ENCODE results near the gene ATMIN.

ATMIN gene

DNA sequence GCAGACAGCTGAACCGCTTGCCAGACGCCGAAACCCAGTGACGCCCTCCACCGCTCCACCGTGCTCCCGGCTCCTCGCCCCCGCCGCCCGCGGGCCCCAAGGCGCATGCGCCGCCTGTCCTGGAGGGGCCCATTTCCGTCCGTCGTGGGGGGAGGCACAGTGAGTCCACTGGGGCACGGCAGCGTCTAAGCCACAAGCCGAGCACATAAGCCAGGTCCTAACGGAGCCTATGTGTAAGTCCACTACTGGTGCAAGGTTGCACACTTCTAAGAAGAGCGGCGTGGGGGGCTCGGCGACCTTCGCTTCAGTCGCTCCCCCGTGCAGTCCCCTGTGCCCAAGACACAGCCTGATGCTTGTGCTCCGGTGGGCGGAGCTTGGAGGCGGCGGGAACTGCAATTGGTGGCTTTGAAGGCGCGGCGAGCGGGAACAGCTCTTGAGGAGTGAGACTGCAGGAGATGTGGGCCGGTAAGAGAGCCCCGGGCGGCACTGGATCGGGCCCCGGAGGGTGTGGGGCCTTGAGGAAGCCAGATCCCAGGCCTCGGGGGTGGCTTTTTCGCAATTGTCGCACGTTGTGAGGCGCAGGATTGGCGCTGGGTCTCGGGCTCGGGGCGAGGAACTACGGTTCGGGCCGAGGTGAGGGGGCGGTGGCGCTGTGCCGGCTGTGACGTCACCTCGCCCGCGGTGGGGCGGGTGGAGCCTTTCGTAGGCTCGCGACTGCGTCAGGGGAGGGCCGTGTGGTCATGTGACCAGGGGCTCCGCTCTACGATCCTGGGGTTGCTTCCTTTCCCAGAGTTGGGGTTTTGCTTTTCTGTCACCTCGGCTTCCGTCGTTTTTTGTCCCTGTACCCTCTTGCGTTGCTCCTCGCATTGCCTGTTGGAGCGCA is 28.6 kb upstream of the ATMIN start, which contains the start of the genes CENPN and CMC2:
CENPN (plus strand) TSS at position 402 of the 883 bp plus-strand sequence. CDS start 4,726 bp downstream, outside the sequence.
CMC2 (minus strand) TSS at position 73 of the 883 bp plus-strand sequence. CDS start 9,491 bp downstream, outside the sequence.
- peak; percentile 99 for DNase-seq

DNA sequence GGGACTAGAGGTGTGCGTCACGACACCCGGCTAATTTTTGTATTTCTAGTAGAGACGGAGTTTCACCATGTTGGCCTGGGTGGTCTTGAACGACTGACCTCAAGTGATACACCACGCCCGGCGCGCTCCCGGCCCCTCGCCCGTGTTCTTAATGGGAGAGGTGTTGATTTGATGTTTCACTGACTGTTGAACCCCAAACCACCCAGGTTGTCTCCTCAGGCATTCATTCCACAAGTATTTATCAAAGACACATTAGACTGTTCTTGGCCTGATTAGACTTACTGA is 27.2 kb upstream of the ATMIN start:
- DNase-seq = no peak

DNA sequence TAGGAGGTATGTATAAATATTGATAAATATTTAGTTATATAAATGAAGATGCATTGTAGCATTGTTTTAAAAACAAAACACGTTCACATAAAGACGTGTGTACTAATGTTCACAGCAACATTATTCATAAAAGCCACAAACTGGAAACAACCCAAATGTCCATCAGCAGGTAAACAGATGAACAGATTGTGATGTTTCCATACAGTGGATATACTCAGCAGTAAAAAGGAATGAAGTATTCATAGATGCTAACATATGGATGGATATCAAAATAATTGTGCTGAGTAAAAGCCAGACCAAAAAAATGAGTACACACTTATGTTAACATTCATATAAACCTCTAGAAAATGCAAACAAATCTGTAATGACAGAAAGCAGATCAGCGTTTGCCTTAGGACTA is 22.7 kb upstream of the ATMIN start:
- no peak for DNase-seq

DNA sequence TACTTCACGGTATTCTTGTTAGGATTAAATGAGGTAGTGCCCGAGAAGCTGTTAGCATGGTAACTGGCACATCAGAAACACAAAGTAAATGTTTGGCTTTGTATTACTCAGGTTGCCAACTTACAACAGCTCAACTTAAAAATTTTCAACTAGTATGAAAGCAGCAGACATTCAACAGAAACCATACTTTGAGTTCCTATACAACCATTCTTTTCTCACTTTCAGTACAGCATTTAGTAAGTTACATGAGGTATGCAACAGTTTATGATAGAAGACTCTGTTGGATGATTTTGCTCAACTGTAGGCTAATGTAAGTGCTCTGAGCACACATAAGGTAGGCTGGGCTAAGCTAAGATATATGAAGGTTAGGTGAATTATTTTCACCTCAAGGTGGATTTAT is 21.0 kb upstream of the ATMIN start:
- no peak for DNase-seq

DNA sequence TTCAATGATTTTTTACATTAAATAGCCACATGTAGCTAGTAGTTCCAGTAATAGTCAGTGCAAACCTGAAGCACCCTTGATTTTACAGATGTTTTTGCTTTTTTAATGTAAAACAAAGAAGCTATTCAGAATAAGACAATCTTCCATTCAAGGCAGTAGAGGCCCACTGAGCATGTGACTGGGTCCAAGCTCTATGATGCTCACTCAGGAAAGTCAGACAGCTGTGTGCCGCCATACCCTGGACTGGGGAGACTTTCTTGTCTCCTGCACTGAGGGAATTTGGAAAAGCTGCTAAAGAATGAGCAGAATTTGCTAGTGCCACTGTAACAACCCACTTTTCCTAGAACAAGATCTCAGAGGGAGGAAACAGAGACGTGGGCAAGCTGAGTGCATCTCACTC is 17.1 kb upstream of the ATMIN start:
- DNase-seq = no peak

DNA sequence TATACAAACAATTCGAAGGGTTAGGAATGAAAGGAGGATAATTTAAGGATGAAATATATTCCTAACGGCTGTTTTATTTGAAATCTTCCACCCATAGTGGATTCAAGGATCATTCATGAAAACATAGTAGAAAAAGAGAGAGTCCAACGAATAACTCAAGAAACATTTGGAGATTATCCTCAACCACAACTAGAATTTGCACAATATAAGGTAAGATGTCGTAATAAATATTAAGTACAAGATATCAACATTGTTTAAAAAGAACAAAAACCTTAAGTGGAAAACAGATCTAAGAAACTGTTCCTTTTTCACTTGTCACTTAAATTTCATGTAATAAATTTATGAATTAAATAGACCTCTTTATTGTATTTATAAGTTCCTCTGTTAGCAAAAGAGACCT is 9.2 kb upstream of the ATMIN start:
- no peak for DNase-seq

DNA sequence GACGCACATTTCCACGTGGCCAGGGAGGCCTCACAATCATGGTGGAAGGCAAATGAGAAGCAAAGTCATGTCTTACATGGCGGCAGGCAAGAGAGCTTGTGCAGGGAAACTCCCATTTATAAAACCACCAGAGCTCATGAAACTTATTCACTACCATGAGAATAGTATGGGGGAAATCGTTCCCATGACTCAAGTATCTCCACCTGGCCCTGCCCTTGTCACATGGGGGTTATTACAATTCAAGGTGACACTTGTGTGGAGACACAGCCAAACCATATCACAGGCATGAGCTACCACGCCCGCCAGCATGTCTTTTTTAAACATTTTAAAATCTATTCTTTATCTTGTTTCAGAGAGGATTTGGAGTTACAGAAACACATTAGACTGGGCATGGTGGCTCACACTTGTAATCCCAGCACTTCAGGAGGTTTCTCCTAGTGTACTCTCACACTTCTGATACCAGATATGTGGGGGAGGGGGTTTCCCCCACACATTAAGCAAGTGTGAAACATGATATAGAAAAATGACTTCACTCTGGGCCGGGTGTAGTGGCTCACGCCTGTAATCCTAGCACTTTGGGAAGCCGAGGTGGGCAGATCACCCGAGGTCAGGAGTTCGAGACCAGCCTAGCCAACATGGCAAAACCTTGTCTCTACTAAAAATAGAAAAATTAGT is 5.6 kb upstream of the ATMIN start:
- no peak for DNase-seq

DNA sequence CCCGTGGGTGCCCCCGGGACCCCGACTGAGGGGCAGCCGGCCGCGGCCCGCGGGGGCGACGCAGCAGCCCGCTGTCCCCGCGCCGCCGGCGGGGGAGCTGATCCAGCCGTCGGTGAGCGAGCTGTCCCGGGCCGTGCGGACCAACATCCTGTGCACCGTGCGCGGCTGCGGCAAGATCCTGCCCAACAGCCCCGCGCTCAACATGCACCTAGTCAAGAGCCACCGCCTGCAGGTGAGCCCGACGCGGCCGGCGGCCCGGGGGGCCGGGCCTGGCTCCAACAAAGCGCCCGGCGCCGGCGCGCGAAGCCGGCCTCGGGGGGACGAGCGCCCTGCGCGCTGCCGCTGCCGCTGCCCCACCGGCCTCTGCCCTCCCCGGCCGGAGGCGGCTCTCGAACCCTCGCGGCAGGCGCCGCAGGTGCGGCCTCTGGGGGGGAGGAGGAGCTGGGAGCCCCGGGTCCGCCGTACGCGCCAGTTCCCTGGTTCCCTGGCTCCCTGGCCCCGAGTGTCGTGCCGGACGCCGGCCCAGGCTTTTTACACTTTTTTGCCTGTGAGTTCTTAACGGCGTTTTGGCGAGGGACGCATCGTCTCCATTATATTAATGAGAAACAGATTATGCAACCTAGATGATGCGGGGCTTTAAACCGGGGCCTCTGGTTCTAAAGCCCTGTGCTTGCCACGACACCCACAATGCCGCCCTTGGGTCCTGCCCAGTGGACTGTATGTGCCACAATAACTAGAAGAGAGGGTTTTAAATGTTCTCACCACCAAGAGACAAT is 521 bp downstream of the ATMIN start:
- peak; percentile 41 for DNase-seq

DNA sequence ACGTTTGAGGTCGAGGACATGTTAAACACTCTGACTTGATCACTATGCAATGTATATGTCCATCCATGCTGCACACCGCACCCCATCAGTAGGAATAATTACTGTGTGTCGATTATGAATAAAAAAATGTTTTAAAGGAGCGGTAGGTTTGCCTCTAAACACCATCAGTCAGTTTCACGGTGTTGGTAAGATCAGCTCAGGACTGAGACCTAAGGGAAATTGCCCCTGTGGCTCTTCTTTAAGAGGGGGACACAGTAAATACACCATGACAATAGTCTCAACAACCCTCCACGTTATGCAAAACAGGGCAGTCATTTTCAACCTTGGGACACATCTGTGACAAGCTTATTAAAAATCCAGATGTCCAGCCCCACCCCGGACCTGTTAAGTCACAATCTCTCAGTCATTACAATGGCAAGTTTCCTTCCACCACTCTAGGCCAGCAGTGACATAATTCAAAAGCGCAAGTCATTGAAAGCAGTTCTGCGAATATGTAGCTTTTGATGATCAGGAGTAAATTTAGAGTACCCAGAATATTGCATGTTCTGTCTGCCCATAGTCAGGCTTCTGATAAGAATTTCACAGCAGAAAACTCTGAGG is 1.2 kb downstream of the ATMIN start:
- no peak for DNase-seq

DNA sequence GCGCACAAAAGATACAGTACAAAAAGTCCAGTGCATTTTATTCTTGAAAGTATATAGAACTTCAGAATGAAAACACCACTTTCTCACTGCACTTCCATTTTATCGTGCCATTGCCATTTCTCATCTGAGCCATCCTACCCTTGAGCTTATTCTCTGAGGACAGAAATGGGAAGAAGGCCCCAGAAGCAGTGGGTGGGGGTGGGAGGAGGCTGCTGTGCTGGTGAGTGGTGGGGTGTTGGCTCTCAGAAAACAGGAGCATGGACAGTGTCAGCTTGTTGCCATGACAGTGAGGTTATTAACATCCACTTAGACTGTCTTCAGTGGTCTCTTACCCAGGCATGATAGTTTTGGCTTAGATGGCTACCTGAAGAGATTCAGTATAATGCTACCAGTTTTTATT is 4.5 kb downstream of the ATMIN start:
- no peak for DNase-seq

DNA sequence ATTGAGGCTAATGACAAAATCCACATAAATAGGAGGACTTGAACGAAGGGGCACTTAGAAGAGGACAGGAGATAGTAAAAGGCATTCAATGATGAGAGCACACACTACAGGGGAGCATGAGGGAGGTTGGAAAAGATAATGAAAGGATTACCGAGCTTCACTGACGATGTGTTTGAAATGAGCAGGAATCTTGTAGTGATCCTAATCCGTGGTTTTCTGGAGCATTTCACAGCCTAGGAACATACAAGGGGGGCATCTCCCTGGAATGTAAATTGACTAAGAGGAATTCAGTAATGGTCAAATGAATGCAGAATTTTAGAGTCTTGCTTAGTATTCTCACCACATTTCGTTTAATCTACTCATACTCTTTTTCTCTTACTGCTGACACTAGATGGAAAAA is 5.2 kb downstream of the ATMIN start:
- DNase-seq = no peak

DNA sequence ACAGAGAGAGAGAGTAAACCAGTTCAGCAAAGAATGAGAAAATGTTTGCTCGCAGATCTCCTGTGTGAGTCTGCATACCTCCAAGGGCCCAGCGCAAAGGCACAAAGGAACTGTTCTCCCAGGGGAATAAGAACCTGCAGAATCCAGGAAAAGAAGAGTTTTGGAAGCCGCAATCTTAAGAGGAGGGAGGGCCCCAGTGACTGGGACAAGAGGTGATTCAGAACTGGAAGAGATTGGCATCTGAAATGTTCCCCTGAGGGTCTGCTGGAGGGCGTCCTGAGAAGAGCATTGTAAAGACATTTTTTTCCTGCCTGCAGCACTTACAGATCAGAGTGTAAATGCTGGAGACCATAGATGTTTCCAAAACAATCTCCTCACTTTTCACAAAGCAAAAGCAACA is 6.1 kb downstream of the ATMIN start:
- no peak for DNase-seq

DNA sequence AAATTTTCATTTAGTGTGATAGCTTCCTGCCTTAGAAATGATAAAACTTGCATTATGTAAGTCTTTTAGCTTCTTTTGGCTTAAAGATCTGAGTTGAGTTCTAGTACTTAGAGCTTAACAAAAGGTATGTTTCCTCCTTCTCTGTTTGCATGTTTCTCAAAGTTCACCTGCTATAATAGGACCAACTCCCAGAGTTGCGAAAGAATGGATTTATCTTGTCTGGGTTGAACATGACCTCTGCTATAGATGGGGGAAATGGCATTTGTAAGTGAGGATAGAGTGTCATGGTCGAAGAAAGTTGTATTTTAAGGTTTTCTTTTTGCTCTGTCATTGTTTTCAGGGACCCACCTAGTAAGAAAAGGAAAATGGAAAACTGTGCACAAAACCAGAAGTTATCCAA is 7.2 kb downstream of the ATMIN start:
- no peak for DNase-seq

DNA sequence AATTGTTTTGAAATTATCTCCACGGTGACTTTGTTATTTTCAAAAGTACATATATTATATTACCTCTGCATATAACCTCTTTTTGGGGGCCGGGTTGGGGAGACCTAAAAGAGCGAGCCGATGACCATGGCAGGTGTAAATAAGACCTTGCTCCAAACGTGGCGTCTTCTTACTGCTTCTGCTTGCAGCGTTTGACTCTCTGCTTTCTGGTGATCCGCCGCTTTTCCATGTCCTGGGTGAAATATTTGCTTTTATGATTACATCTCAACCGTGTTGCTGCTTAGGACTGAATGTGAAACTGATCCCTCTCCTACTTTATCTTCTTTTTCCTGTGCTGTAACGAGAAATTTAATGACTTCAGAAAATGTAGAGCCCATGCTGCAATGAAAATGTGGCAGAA is 18.1 kb downstream of the ATMIN start:
- no peak for DNase-seq

DNA sequence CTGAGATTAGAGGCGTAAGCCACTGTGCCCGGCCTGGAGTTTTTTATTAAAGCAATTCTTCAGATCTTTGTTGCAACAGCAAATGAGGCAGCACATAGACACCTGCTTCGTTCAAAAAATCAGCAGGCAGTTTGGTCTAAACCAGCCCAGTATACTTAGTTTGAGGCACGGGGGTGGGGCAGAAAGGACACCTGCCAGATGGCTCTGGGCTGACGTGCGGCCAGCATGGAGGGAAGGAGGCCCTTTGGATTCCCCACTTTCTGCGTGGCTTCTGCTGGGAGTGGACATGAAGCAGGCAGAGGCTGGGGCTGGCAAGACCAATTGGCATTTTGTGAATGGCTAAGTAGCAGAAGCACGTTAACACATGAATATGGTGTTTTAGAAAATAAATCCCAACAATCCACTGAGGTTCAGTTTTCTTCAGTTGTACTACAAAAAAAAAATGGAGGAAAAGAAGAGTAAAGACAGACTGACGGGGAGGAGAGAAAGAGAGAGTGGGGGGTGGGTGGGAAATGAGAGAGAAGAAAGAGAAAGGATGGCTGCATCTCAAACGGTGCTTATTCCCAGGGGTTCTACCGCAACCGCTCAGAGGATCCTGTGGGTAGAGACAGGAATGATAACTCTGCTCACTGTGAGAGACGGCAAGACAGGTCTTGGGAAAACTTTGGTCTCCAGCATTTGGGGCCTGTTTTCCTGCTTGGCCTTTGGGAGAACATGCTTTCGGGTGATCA is 25.1 kb downstream of the ATMIN start:
- no peak for DNase-seq

DNA sequence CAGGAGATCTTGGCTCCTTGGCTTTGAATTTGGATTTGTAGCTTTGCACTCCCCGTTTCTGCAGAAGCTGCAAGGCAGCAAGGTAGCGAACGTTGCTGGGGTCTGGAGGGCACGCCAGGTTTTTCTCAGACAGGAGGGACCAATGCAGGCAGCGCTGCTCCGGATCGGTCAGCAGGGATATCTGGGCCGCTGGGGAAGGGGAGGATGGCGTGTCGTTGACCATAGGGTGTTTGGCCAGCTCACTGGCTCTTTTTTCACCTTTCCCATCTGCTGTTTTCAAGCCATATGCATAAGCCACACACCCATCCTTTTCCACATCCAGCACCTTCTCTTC is 25.6 kb downstream of the ATMIN start:
- DNase-seq = no peak

DNA sequence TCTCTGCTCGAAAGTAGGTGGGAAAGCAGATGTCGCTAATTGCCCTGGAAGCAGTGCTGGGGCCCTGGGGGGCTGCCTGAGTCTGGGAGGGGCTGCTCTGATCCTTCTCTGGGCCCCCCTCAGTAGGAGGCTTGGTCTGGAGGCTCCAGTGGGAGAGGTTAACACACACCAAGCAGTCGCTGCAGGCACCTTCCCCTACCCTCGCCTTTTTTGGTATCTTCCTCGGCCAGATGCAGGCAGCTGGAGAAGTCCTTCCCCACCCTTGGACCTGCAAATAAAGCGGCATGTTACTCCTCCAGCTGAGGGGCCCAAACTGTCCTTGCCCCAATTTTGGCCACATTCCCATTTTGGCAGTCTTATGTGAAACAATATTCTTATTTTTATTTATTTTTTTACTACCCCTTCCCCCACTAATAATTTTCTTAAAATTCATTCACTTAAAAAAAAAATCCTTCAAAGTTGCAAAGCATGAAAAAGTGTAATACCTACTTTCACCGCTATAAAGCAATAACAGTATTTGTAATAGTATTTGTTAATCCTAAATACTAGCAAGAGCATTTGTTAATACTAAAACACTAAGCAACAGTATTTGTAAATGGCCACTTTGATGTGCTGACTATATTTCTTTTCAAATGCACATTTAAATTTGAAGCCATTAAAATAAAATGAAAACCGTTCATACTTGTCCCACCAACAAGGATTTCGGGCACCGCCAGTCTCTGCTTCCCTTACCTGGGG is 26.4 kb downstream of the ATMIN start:
- no peak for DNase-seq

DNA sequence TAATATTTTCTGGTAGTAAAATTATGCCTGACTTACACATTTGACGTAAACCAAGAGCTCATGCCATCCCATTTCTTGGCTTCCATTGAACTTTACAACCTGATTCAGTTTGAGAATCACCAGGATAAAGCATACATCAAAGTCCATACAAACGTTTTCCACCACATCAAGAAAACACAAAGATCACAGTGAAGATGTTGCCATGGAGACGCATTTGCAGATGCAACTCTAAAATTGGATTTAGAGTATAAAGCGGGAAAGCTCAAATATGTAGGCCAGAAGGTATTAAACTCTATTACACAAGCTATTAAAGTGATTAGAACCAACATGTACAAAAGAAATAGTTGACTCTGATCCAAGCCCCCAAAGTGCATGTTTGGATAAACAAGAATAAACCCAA is 31.0 kb downstream of the ATMIN start:
- DNase-seq = no peak

DNA sequence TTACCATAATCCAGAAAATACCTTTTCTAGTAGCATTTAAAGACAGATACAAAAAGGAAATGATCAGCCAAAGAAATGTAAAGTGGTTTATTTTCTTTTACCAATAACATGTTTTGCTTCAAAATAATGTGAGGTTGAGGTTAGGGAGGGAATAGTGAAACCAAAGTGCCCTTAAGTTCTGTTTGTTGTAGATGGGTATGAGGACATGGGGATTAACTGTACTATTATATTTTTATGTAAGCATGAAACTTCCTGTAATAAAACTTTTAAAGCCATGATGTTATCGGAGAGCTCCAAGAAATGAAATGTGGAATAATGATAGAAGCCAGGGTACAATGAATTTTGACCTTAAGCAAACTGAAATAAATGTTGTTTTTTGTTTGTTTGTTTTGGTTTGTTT is 31.5 kb downstream of the ATMIN start:
- no peak for DNase-seq

DNA sequence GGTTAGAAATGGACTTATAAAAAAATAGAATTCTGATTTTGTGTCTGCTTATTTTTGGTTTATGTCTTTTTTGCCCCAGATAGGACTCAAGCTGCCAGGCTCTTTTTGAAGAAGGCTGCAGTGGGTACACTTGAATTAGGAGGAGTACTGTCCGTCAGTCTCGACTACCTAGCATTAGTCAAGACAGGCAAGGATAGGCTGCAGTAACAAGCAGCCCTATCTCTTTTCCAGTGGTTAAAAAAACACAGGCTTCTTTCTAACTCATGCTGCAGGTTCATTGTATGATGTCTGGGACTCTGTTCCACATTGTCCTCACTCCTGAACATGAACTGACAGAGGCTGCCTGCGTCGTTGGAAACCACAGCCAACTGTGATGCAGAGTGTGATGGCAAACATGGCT is 33.4 kb downstream of the ATMIN start:
- DNase-seq = no peak

DNA sequence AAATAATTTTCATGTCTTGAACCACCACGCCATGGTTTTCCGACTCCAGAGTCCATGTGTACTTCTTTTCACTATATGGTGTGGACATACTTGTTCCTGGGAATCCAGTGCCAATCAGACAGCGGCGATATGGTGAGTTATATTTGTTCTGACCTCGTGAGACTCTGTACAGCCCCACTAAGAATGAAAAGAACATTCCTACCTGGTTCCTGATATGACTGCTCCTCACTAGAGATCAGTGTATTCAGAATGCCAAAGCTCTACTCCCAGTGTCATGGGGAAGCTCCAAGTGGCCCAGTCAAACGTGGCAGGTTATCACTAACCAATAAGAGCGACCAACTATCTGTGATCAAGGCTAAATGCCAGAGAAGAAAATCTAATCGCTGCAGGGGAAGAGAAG is 35.3 kb downstream of the ATMIN start:
- DNase-seq = no peak

DNA sequence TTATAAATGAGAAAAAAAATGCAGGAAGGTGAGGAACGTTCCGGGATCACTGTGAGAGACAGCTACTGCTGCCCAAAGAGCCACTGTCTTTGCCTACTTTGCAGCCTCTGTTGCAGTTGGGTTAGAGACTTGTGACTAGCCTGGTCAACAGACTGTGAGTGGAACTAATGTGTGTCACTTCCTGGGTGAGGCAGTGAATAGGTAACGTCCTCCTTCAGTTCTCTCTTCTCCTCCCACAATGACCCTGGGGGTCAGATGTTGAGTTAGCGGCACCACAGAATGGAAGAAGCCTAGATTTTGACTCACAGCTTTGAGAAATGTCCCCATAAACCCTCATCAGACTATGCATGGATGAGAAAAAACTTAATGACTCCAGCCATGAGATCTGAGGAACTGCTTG is 36.2 kb downstream of the ATMIN start:
- DNase-seq = no peak
